Right renal pelvis (tissue), 4 donors: ENCODE results near the gene ATG16L2. TPM values are rescaled to one million over a fixed set of nuclear protein-coding genes. Genes with fewer than 3 reads are reported as not detected.
"Not testable (repeated sequence)": the region's sequence is repeated elsewhere in the genome, so short reads cannot be mapped to it uniquely, and the experiment has no call there.

Source experiments
- DNase-seq, 4 donors: peaks; one replicate each; pipeline ENCODE4 v3.0.0-alpha.2; 2013; ENCODE audit warnings: low read depth in 4 of 4, low spot score in 3 of 4, missing footprints in 1 of 4
- polyA plus RNA-seq, 4 donors: library from polyadenylated mRNA; unstranded; fragments of 120-200 nt; gene quantifications; one replicate each; pipeline ENCODE4 v1.2.1, GENCODE V29; 2013; ENCODE audit not compliant: insufficient read length in 4 of 4

ATG16L2 gene
- polyA plus RNA-seq, 4 donors = 26.6 to 31.3 (median 28.6) TPM

GRCh38 chr11:72836111-72836510, 21.9 kb downstream of the ATG16L2 start:
- no peak for DNase-seq

DNA sequence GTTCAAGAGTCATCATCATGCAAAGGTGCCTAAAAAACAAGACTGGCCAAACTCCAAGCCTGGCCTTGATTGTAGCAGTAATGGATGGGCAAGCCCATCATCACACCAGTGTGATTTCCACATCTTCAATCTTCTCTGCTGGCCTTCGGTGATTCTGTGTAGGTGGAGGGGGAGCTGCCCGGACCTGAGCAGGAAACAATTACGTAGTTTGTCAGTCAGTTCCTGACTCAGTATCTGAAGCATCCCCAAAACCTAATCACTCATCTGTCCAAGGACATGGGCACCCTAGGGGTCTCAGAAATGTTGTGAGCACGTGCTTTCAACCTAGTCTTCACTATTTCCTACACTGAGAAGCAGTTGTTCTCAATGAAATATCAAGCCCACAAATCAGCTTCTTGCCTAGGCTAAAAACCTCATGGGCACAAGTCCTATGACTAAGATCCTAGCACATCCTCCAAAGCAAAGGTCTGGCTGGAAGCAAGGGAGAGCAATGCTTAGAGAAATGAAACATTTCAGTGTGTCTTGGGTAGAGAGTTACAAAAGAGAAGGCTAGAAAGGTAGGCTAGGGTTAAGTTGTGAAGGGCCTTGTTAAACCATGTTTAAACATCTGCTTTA, 24.6 kb downstream of the ATG16L2 start:
- no peak for DNase-seq

DNA sequence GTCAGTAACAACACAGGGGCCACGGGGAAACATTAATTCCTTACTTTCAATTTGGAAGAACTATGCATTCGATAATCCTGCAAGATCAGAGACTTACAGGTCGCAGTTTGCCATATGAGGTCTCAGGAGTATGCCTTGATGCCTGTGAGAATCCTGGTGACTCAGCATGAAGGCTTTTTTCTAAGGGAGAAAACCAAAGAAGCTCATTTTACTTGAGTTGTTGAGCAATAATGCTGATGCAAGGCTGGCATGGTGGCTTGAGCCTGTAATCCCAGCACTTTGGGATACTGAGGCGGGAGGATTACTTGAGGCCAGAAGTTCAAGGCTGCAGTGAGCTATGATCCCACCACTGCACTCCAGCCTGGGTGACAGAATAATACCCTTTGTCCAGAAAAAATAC, 26.6 kb downstream of the ATG16L2 start:
- DNase-seq = no peak

DNA sequence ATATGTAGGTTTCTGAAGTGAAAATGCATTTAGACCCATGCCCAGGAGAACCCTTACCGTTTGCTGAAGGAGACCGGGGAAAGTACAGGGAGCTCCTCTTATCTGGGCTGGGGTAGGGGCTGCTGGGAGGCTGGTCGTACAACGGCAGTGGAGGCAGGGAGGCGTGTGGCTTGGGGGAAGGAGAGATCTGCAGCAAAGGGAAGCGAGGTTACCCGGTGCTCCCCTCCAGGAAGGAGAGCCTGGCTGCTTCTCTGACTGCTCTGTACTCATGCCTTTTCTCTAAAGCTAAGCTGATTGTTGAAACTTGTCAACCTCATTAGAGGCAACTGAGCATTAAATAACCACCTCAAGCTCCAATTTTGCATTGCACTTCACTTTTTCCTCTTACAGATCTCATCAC, 27.2 kb downstream of the ATG16L2 start:
- DNase-seq = no peak

- no peak for DNase-seq
Observed at GRCh38 chr11:72842126-72842525, 27.9 kb downstream of the ATG16L2 start.

DNA sequence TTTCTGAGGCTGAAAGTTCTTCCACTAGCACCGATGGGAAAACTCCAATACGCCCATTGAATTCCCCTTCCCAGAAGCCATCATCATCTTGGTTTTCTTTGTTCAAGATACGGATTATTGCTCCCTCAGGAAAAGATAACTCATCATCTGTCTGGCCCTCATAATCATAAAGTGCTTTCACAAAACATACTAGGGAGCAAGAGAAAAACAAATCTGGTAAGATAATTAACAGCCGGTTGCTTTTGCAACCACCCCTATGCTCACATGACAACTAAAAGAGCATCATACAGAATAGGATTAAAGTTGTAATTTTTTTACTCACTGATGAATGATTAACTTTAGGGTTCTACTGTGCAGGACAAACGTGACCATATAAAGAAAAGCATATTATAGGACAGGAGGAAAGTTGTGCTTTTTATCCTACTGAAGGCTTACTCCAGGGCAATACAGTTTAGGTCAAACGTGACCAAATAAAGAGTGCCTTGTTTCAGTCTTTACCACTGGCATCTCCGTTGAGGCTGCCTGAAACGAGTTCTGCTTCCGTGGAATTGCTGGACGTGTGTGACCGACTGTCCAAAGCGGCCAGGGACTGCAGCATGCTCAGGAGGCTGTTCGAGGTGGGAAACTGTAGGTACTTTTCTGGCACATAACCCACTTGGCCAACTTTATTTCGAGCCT, 28.6 kb downstream of the ATG16L2 start:
- no peak for DNase-seq

- peak in 2 of 4 donors; percentile 61 for DNase-seq
Observed at GRCh38 chr11:72844356-72844755, 30.1 kb downstream of the ATG16L2 start.

GRCh38 chr11:72848846-72849466, 34.7 kb downstream of the ATG16L2 start:
- no peak for DNase-seq

- no peak for DNase-seq
Observed at GRCh38 chr11:72850832-72851231, 36.6 kb downstream of the ATG16L2 start.

DNA sequence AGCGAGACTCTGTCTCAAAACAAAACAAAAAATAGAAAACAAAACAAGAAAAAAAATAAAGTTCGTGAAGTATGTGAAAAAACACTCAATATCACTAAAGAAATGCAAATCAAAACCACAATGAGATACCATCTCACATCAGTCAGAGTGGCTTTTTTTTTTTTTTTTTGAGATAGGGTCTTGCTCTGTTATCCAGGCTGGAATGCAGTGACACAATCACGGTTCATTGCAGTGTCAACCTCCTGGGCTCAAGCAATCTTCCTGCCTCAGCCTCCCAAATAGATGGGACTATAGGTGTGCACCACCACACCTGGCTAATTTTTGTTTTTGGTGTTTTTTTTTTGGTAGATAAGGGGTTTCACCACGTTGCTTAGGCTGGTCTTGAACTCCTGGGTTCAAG, 37.5 kb downstream of the ATG16L2 start:
- no peak for DNase-seq

DNA sequence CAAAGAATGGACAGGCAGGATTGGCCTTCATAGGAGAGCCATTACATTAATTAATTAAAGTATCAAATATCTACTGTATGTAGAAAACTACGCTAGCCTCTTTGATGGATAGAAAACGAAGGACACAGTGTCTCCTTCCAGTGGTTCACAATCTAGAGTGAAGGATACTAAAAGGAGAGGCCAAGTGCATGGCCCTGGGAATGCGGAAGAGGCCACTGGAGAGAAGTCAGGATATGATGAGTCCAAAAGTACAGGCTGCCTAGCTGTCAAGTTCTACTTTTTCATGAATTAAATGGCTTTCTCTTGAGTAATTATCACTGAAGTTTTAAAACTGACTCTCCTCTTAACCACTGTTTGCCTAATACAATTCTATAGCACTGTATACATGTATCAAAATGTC, 41.9 kb downstream of the ATG16L2 start:
- DNase-seq = no peak

DNA sequence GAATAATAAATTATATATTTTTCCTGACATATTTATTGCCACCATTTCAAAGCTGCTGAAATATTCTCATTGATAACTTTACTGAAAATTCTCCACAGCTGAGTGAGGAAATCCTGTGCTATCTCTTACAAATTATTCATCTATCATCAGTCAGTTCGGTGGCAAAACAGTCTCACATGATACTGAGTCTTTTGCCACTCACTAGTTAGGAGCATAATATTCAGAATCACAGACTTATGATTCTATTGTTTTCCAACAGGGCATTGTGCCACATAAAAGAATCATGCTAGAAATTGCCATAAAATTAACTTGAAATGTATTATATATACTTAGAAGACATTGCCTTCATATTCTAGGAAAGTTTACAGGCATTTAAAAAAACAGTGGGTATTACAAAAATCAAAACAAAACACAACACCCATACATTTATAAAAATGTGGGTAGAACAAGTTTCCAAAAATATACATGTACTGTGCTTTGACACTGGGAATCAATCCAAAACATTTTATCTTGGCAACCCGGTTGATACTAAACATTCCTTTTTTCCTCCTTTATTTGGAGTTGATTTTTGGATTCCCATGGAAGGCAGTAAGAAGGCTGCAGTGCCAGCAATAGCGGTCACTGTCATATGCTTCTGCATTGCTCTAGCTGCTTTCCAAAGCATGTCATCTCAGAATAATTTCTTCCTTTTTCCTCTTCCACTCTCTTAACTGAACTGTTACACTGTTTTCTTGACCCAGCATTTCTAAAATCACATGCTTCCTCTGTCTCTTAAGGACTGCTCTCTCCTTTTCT, 42.5 kb downstream of the ATG16L2 start:
- DNase-seq = no peak

GRCh38 chr11:72858267-72858666, 44.1 kb downstream of the ATG16L2 start:
- not testable (repeated sequence) for DNase-seq

- DNase-seq = no peak
Observed at GRCh38 chr11:72859126-72859525, 44.9 kb downstream of the ATG16L2 start.

DNA sequence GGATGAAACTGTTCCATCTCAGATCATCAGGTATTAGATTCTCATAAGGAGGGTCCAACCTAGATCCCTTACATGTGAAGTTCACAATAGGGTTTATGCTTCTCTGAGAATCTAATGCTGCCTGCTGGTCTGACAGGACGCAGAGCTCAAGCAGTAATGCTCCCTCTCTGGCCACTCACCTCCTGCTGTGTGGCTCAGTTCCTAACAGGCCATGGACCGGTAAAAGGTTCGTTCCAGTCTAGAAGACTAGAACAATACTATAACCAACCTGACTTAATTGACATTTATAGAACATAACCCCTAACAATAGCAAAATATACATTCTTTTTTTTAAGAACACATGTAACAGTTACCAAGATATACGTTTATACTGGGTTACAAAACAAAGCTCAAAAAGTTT, 45.8 kb downstream of the ATG16L2 start:
- DNase-seq = no peak

DNA sequence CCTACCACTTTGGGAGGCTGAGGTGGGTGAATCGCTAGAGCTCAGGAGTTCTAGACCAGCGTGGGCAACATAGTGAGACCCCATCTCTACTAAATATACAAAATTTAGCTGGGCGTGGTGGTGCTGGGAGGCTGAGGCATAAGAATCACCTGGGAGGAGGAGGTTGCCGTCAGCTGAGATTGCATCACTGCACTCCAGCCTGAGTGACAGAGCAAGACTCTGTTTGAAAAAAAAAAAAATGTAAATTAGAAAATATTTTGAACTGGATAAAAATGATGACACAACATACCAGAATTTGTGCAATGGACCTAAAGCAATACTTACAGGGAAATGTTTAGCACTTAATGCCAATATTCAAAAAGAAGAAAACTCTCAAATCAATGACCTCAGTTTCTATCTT, 46.4 kb downstream of the ATG16L2 start:
- DNase-seq = no peak

DNA sequence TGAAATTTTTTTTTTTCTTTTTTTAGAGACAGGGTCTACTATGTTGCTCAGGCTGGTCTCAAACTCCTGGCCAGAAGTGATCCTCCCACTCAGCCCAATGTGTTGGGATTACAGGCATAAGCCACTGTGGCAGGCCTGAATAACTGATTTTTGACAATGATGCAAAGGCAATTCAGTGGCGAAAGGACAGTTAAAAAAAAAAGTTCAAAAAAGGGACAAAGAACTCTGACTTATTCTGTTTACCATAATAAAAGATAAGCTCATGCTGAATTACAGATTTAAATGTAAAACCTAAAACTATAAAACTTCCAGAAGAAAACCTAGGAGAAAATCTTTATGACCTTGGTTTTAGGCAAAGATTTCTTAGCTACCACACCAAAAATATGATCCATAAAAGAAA, 48.9 kb downstream of the ATG16L2 start:
- no peak for DNase-seq

GRCh38 chr11:72863916-72864315, 49.7 kb downstream of the ATG16L2 start:
- DNase-seq = no peak

GRCh38 chr11:72864702-72865655, 50.8 kb downstream of the ATG16L2 start:
- DNase-seq = peak in 1 of 4 donors; percentile 24

- no peak for DNase-seq
Observed at GRCh38 chr11:72867970-72868369, 53.8 kb downstream of the ATG16L2 start.
